ENCODE results near the gene ZC3H6. TPM values are rescaled to one million over a fixed set of nuclear protein-coding genes. Genes with fewer than 3 reads are reported as not detected.
"Not testable (repeated sequence)": the region's sequence is repeated elsewhere in the genome, so short reads cannot be mapped to it uniquely, and the experiment has no call there.

Gene ZC3H6
- total and polyA plus RNA-seq, 2 of the 13 experiments (the other 11 are each of a cell fraction or from before 2014, with no cell fraction given) = 0.71 to 0.93 TPM

DNA sequence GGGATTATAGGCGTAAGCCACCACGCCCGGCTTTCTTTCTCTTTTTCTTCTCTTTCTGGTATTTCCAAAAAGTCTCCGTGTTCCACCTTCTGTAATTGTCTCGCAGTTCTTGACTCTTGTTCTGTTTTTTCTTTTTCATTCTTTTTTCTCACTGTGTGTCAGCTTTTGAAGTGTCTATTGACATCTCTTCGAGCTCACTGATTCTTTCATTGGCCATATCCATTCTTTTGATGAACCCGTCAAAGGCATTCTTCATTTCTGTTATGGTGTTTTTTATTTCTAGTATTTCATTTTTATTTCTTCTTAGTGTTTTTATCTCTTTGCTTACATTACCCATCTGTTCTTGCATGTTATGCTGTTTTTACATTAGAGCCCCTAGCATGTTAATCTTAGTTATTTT lies 84.7 kb downstream of the ZC3H6 start:
- ATAC-seq; H3K79me2 ChIP-seq (ENCODE audit: insufficient read depth, low read length); in situ Hi-C loops (cut with HindIII; ENCODE audit: extremely low pct_ligation_motif_present, low pct_unique_long_range_greater_than_20kb); H2AFZ ChIP-seq (ENCODE audit: low read length); H3K4me3 ChIP-seq (replicated peaks in 1 of 3; ENCODE audit: insufficient read depth in 1 of 3, low read depth in 2 of 3, low read length in 3 of 3); FAIRE-seq; H3K36me3 ChIP-seq (replicated peaks in 1 of 2; ENCODE audit: control insufficient read depth in 1 of 2, insufficient read depth in 2 of 2, low read length in 2 of 2); H3K27me3 ChIP-seq (ENCODE audit: control insufficient read depth in 1 of 2, insufficient read depth in 2 of 2, low read length in 2 of 2); BruUV-seq (replicated peaks); POLR2A ChIA-PET; H3K4me2 ChIP-seq (ENCODE audit: low read depth, low read length); H3K27ac ChIP-seq (ENCODE audit: extremely low read length, insufficient read depth, low read length); intact Hi-C loops (cut with micrococcal nuclease; ENCODE audit: unreplicated experiment); CTCF ChIA-PET (ENCODE audit: low intra/inter-chr PET ratio, low total read pairs); DNase-seq (ENCODE audit: low spot score); H4K20me1 ChIP-seq (ENCODE audit: insufficient read depth, low read length); H3K9me3 ChIP-seq (ENCODE audit: low read length); H3K4me1 ChIP-seq (ENCODE audit: insufficient read depth, low read length); H3K9ac ChIP-seq (ENCODE audit: insufficient read depth, low read depth, low read length): not testable (repeated sequence)
- WGBS (ENCODE audit: low lambda C conversion rate) = 83% methylated on average over 7 of the region's 7 CpGs
- peak; percentile 99 for TF ChIP-seq ZNF160 (CRISPR knock-in tag; IDR thresholded peaks at IDR 0.05)

Small RNA genes lying within 50 kb of the gene (small RNA-seq; reads per million reads assigned to genes)
- 0 to 0.10 (median 0) reads per million in 3 experiments for gene AC115115.1 (ENCODE audit: insufficient read depth in 2 of 3, insufficient read length in 3 of 3, low read depth in 2 of 3, low replicate concordance in 1 of 3)

Other genes starting within 250 kb of the ZC3H6 start
- gene TMEM87B, start 220.3 kb upstream of the ZC3H6 start, total RNA-seq (2016; rRNA removed; fragmentation: Illumina TruSeq; extraction: Trizol) = 9.9 and 15.1 TPM in 2 replicates
- gene TMEM87B, start 220.3 kb upstream of the ZC3H6 start, polyA plus RNA-seq (2011; rRNA removed) = 13.0 and 16.2 TPM in 2 replicates
- gene FBLN7, start 137.2 kb upstream of the ZC3H6 start, total RNA-seq (2016; rRNA removed; fragmentation: Illumina TruSeq; extraction: Trizol) = 0.95 and 1.4 TPM in 2 replicates
- gene FBLN7, start 137.2 kb upstream of the ZC3H6 start, polyA plus RNA-seq (2011; rRNA removed) = 2.3 and 2.4 TPM in 2 replicates
- gene ZC3H8, start 20.6 kb upstream of the ZC3H6 start, total RNA-seq (2016; rRNA removed; fragmentation: Illumina TruSeq; extraction: Trizol) = 15.4 and 17.0 TPM in 2 replicates
- gene ZC3H8, start 20.6 kb upstream of the ZC3H6 start, polyA plus RNA-seq (2011; rRNA removed) = 4.2 and 4.5 TPM in 2 replicates
- gene RGPD8, start 158.0 kb downstream of the ZC3H6 start, total RNA-seq (2016; rRNA removed; fragmentation: Illumina TruSeq; extraction: Trizol) = 12.8 and 18.7 TPM in 2 replicates
- gene RGPD8, start 158.0 kb downstream of the ZC3H6 start, polyA plus RNA-seq (2011; rRNA removed) = 2.3 and 3.1 TPM in 2 replicates
- gene TTL, start 206.6 kb downstream of the ZC3H6 start, total RNA-seq (2016; rRNA removed; fragmentation: Illumina TruSeq; extraction: Trizol) = 59.8 and 69.8 TPM in 2 replicates
- gene TTL, start 206.6 kb downstream of the ZC3H6 start, polyA plus RNA-seq (2011; rRNA removed) = 19.0 TPM in 2 replicates